ENCODE data around the gene TMC8. TPM values are rescaled to one million over a fixed set of nuclear protein-coding genes. Genes with fewer than 3 reads are reported as not detected.

The TMC8 gene
- total and polyA plus RNA-seq, 8 donors: 1.6 to 19.8 (median 4.3) TPM

DNA sequence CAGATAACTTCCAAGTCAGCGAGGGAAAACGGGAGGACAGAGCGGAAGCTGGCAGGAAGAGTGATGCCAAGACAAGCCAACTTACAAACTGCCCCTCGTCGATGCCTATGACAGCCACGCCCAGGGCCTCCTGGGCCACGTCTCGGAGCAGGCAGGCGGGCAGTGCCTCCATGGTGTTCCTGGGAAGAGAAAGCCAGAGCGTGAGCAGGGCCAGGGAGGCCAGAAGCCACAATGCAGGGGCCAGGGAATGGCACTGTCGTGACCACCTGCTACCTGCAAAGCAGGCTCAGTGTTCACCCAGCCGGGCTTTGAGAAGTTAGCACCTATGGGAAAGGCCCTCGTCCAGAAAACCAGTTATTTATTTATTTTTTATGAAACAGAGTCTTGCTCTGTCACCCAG lies 51.9 kb downstream of the TMC8 start:
- intact Hi-C loops (cut with DNase I; ENCODE audit: low total_unique reads): no loop called here
- Histone ChIP-seq H3K27me3 (no peaks in the 10 kb centered on the region), H3K27ac (peak overlapping the region in 2 of 5 donors; percentile 4 to 26), H3K4me1 (peaks cover 44 to 80% (median 64%) of the 10 kb centered on the region in 4 donors), H3K36me3 (no peaks in the 10 kb centered on the region), H3K4me3 (no peak overlapping the region), H3K9me3 (no peaks in the 10 kb centered on the region)
- no peak for DNase-seq
- TF ChIP-seq EP300 (IDR thresholded peaks at IDR 0.05) (no peak), POLR2A (IDR thresholded peaks at IDR 0.05) (no peak), POLR2AphosphoS5 (IDR thresholded peaks at IDR 0.05) (no peak)
- TF ChIP-seq, protein P1, sequence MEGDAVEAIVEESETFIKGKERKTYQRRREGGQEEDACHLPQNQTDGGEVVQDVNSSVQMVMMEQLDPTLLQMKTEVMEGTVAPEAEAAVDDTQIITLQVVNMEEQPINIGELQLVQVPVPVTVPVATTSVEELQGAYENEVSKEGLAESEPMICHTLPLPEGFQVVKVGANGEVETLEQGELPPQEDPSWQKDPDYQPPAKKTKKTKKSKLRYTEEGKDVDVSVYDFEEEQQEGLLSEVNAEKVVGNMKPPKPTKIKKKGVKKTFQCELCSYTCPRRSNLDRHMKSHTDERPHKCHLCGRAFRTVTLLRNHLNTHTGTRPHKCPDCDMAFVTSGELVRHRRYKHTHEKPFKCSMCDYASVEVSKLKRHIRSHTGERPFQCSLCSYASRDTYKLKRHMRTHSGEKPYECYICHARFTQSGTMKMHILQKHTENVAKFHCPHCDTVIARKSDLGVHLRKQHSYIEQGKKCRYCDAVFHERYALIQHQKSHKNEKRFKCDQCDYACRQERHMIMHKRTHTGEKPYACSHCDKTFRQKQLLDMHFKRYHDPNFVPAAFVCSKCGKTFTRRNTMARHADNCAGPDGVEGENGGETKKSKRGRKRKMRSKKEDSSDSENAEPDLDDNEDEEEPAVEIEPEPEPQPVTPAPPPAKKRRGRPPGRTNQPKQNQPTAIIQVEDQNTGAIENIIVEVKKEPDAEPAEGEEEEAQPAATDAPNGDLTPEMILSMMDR (IDR thresholded peaks at IDR 0.05): no peak
- WGBS, 5 donors: 90 to 94% (median 91%) methylated on average over 13 of the region's 13 CpGs

DNA sequence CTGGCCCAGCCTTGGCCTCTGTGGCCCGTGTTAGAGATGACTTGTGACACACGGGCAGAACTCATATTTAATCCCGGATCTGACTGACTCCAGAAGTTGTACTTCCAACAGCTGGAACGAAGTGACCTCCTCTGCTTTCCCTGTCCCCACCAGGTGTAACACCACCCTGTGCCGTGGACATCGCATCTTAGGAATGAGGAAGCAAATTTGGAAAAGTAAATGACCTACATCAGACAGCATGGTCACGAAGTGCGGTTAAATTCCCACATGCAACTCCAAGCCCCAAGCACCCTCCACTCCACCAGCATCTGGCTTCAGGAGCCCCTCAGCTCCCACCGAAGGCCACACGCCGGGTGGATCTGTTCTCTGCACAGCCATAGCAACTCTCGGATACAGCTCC lies 53.3 kb downstream of the TMC8 start:
- H3K4me3 ChIP-seq: no peak overlapping the region
- 43 to 68% (median 58%) methylated on average over 12 of the region's 12 CpGs for WGBS, 5 donors
- DNase-seq: no peak
- TF ChIP-seq POLR2A (IDR thresholded peaks at IDR 0.05) (no peak), EP300 (IDR thresholded peaks at IDR 0.05) (no peak), POLR2AphosphoS5 (IDR thresholded peaks at IDR 0.05) (no peak)
- TF ChIP-seq, protein P1 (IDR thresholded peaks at IDR 0.05): no peak
- H3K36me3 ChIP-seq: no peaks in the 10 kb centered on the region
- no peaks in the 10 kb centered on the region for H3K9me3 ChIP-seq
- H3K4me1 ChIP-seq: peaks cover 53 to 87% (median 74%) of the 10 kb centered on the region in 4 donors
- no peaks in the 10 kb centered on the region for H3K27me3 ChIP-seq
- H3K27ac ChIP-seq: peak overlapping the region; percentile 52 to 85 (median 83)
- intact Hi-C loops (cut with DNase I; ENCODE audit: low total_unique reads): no loop called here

DNA sequence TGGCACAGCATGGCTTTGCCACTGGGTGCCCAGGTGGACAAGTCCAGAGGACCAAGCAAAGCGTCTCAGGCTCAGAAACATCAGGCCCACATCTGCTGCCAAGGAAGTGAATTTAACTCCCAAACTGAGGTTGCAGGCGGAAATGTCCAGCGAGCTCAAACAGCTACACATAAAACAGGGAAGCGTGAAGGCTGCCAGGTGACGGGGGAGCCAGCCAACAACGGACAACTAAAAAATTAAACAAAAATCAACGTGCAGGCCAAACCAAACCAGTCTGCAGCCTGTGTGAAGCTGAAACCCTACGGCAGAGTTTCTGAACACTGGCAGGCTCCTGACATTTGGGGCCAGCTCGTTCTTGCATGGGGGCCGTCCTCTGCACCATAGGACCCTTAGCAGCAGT lies 53.8 kb downstream of the TMC8 start:
- Histone ChIP-seq H3K4me1 (peaks cover 51 to 87% (median 72%) of the 10 kb centered on the region in 4 donors), H3K9me3 (no peaks in the 10 kb centered on the region), H3K36me3 (no peaks in the 10 kb centered on the region), H3K27ac (peak overlapping the region; percentile 52 to 85 (median 83)), H3K4me3 (peak overlapping the region in 1 of 4 donors; percentile 23), H3K27me3 (no peaks in the 10 kb centered on the region)
- peak in 1 of 2 donors; percentile 85 for DNase-seq
- TF ChIP-seq POLR2A (IDR thresholded peaks at IDR 0.05): no peak
- peak in 1 of 3 donors; percentile 13 for TF ChIP-seq POLR2AphosphoS5 (IDR thresholded peaks at IDR 0.05)
- WGBS, 5 donors: 29 to 51% (median 30%) methylated on average over 10 of the region's 10 CpGs
- intact Hi-C loops (cut with DNase I; ENCODE audit: low total_unique reads): no loop called here

DNA sequence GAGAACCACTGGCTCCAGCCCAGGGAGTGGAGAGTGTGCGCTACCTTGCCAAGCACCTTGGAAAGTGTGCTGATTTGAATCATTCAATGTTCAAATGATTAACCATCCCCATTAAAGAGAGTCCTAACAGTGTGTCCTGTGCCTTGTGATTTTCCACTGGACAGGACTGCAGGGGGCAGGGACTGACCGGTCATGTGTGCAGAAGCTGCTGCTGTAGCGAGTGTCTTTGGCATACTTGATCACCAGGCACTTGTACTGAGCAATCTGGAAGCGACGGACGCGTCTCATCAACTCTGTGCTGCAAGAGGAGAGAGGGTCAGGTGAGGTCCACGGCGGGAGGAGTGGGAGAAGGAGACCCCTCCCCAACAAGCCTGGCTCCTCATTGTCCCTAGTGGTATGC lies 54.3 kb downstream of the TMC8 start:
- intact Hi-C loops (cut with DNase I; ENCODE audit: low total_unique reads): no loop called here

More for the DNA sequence above, 54.3 kb downstream of the TMC8 start:
- H3K4me3 ChIP-seq: peak overlapping the region in 1 of 4 donors; percentile 23
- WGBS, 5 donors: 28 to 61% (median 47%) methylated on average over 9 of the region's 9 CpGs
- TF ChIP-seq EP300 (IDR thresholded peaks at IDR 0.05) (no peak), POLR2A (IDR thresholded peaks at IDR 0.05) (no peak)
- TF ChIP-seq, protein P1 (IDR thresholded peaks at IDR 0.05): no peak
- H3K9me3 ChIP-seq: no peaks in the 10 kb centered on the region
- H3K27me3 ChIP-seq: no peaks in the 10 kb centered on the region
- no peak for DNase-seq
- H3K4me1 ChIP-seq: peaks cover 50 to 87% (median 69%) of the 10 kb centered on the region in 4 donors
- no peaks in the 10 kb centered on the region for H3K36me3 ChIP-seq
- H3K27ac ChIP-seq: peak overlapping the region; percentile 52 to 85 (median 83)

Measured in stomach (tissue), 9 donors.